ENCODE measurements around the gene TNS4. TPM values are rescaled to one million over a fixed set of nuclear protein-coding genes. Genes with fewer than 3 reads are reported as not detected.

Gene TNS4
- total RNA-seq, 1 donor from 2014 or later, result not detected

GRCh38 chr17:40500190-40500589 is 1.2 kb downstream of the TNS4 start:
- no peaks in the 10 kb centered on the region for H4K20me1 ChIP-seq (ENCODE audit: insufficient read depth, low read length)
- peaks cover 10% of the 10 kb centered on the region for H3K4me1 ChIP-seq (ENCODE audit: insufficient read depth, low read length)
- H3K4me3 ChIP-seq (ENCODE audit: insufficient read depth, low read depth, low read length), result no peak overlapping the region
- peaks cover 4% of the 10 kb centered on the region for H3K9me3 ChIP-seq (ENCODE audit: insufficient read depth, low read depth, low read length)
- H3K27me3 ChIP-seq (ENCODE audit: insufficient read depth, low read length), result no peaks in the 10 kb centered on the region
- no peak overlapping the region for H2AFZ ChIP-seq (ENCODE audit: low read depth, low read length)
- no peak overlapping the region for H3K27ac Mint-ChIP-seq (ENCODE audit: unreplicated experiment)
- no peak for TF ChIP-seq EZH2 (IDR thresholded peaks at IDR 0.05; ENCODE audit: insufficient read depth, low read length)
- no peak overlapping the region for H3K27ac ChIP-seq (ENCODE audit: low read depth, low read length)
- H3K27me3 Mint-ChIP-seq (ENCODE audit: low read depth, unreplicated experiment), result peaks cover 24% of the 10 kb centered on the region
- H3K36me3 ChIP-seq (ENCODE audit: insufficient read depth, low read length), result no peaks in the 10 kb centered on the region
- FAIRE-seq, result no peak
- no peaks in the 10 kb centered on the region for H3K79me2 ChIP-seq (ENCODE audit: insufficient read depth, low read length)
- no peak for DNase-seq (ENCODE audit: low read depth)
- no peak overlapping the region for H3K4me3 Mint-ChIP-seq (ENCODE audit: unreplicated experiment)
- H3K4me1 Mint-ChIP-seq (ENCODE audit: low read depth, unreplicated experiment), result peaks cover 3% of the 10 kb centered on the region
- no peak overlapping the region for H3K9ac ChIP-seq (ENCODE audit: low read length)
- no peaks in the 10 kb centered on the region for H3K36me3 Mint-ChIP-seq (ENCODE audit: low read depth, unreplicated experiment)
- peaks cover 6% of the 10 kb centered on the region for H3K9me3 Mint-ChIP-seq (ENCODE audit: unreplicated experiment)
- no peak overlapping the region for H3K4me2 ChIP-seq (ENCODE audit: low read length)

DNA sequence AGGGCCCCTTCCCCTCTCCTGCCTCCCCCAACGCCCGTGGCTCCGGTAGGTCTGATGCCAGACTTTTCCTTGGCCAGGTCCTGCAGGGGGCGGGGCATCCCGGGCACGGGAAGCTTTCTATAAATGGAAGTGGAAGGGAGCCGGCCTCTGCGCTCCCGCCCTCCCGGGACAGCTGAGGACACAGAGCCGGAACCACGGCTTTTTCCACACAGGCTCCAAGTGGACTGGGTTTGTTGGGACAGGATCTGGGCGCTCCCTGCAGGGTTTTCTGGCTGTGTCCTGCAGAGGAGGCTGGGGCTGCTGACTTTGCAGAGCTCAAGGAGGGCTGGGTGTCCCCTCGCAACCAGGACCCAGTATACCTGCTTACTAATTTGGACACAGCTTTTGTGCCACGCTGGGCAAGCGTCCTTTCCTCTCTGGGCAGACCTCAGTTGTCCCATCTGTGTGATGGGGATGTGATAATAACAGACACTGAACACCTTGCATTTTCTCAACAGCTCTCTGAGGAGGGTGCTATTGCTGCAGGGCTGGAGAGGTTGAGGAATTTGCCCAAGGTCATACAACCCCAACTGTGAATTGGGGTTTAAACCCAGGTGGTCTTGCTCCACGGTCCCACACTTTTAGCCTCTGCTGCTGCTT is 1.8 kb downstream of the TNS4 start:
- H3K9me3 Mint-ChIP-seq (ENCODE audit: unreplicated experiment), result peaks cover 5% of the 10 kb centered on the region
- Histone ChIP-seq H3K4me2 (ENCODE audit: low read length) (peak overlapping the region; percentile 80), H4K20me1 (ENCODE audit: insufficient read depth, low read length) (no peaks in the 10 kb centered on the region), H2AFZ (ENCODE audit: low read depth, low read length) (peak overlapping the region; percentile 50), H3K4me3 (ENCODE audit: insufficient read depth, low read depth, low read length) (no peak overlapping the region), H3K4me1 (ENCODE audit: insufficient read depth, low read length) (peaks cover 10% of the 10 kb centered on the region), H3K79me2 (ENCODE audit: insufficient read depth, low read length) (no peaks in the 10 kb centered on the region), H3K27ac (ENCODE audit: low read depth, low read length) (no peak overlapping the region), H3K36me3 (ENCODE audit: insufficient read depth, low read length) (no peaks in the 10 kb centered on the region), H3K9ac (ENCODE audit: low read length) (no peak overlapping the region), H3K9me3 (ENCODE audit: insufficient read depth, low read depth, low read length) (peaks cover 4% of the 10 kb centered on the region), H3K27me3 (ENCODE audit: insufficient read depth, low read length) (no peaks in the 10 kb centered on the region)
- peaks cover 3% of the 10 kb centered on the region for H3K4me1 Mint-ChIP-seq (ENCODE audit: low read depth, unreplicated experiment)
- peaks cover 24% of the 10 kb centered on the region for H3K27me3 Mint-ChIP-seq (ENCODE audit: low read depth, unreplicated experiment)
- H3K27ac Mint-ChIP-seq (ENCODE audit: unreplicated experiment), result no peak overlapping the region
- no peak for TF ChIP-seq EZH2 (IDR thresholded peaks at IDR 0.05; ENCODE audit: insufficient read depth, low read length)
- TF ChIP-seq CTCF (IDR thresholded peaks at IDR 0.05; ENCODE audit: insufficient read depth, low read depth, low read length), result no peak
- peak; percentile 42 for DNase-seq (ENCODE audit: low read depth)
- FAIRE-seq, result no peak
- H3K36me3 Mint-ChIP-seq (ENCODE audit: low read depth, unreplicated experiment), result no peaks in the 10 kb centered on the region
- no peak overlapping the region for H3K4me3 Mint-ChIP-seq (ENCODE audit: unreplicated experiment)

DNA sequence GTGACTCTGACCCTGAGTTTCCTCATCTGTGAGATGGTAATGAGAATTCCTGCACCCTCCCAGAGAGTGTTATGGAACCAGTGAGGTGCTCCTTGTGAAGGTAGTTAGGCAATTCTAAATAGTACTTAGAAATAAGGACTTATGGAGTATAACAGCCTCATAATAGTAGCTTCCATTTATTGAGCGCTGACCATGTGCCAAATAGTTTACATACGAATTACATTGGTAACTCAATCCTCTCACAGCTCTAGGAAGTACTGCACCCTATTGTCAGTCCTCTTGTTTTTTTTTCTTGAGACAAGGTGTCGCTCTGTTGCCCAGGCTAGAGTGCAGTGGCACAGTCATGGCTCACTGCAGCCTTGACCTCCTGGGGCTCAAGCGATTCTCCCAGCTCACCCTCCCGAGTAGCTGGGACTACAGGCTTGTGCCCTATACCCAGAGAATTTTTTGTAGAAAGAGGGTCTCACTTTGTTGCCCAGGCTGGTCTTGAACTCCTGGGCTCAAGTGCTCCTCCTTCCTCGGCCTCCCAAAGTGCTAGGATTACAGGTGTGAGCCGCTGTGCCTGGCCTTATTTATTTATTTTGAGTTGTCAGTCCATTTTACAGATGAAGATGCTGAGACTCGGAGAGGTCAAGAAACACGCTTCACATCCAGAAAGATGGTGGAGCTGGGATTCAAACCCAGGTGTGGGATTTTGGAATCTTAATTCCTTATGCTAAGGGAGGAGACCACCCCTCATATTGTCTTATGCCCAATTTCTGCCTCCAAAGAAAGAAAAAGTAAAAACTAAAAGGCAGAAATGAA is 2.9 kb downstream of the TNS4 start:
- H3K4me3 ChIP-seq (ENCODE audit: insufficient read depth, low read depth, low read length), result no peak overlapping the region
- H3K79me2 ChIP-seq (ENCODE audit: insufficient read depth, low read length), result no peaks in the 10 kb centered on the region
- no peaks in the 10 kb centered on the region for H3K36me3 ChIP-seq (ENCODE audit: insufficient read depth, low read length)
- H3K27me3 Mint-ChIP-seq (ENCODE audit: low read depth, unreplicated experiment), result peaks cover 24% of the 10 kb centered on the region
- peaks cover 10% of the 10 kb centered on the region for H3K4me1 ChIP-seq (ENCODE audit: insufficient read depth, low read length)
- no peak for TF ChIP-seq CTCF (IDR thresholded peaks at IDR 0.05; ENCODE audit: insufficient read depth, low read depth, low read length)
- TF ChIP-seq EZH2 (IDR thresholded peaks at IDR 0.05; ENCODE audit: insufficient read depth, low read length), result no peak
- no peak overlapping the region for H3K9ac ChIP-seq (ENCODE audit: low read length)
- peaks cover 3% of the 10 kb centered on the region for H3K4me1 Mint-ChIP-seq (ENCODE audit: low read depth, unreplicated experiment)
- no peaks in the 10 kb centered on the region for H3K27me3 ChIP-seq (ENCODE audit: insufficient read depth, low read length)
- H3K36me3 Mint-ChIP-seq (ENCODE audit: low read depth, unreplicated experiment), result no peaks in the 10 kb centered on the region
- FAIRE-seq (peak; percentile 45), DNase-seq (ENCODE audit: low read depth) (no peak)
- H2AFZ ChIP-seq (ENCODE audit: low read depth, low read length), result no peak overlapping the region
- no peak overlapping the region for H3K4me2 ChIP-seq (ENCODE audit: low read length)
- no peak overlapping the region for H3K4me3 Mint-ChIP-seq (ENCODE audit: unreplicated experiment)
- H4K20me1 ChIP-seq (ENCODE audit: insufficient read depth, low read length), result no peaks in the 10 kb centered on the region
- peaks cover 3% of the 10 kb centered on the region for H3K9me3 Mint-ChIP-seq (ENCODE audit: unreplicated experiment)
- peaks cover 4% of the 10 kb centered on the region for H3K9me3 ChIP-seq (ENCODE audit: insufficient read depth, low read depth, low read length)
- no peak overlapping the region for H3K27ac Mint-ChIP-seq (ENCODE audit: unreplicated experiment)
- no peak overlapping the region for H3K27ac ChIP-seq (ENCODE audit: low read depth, low read length)

All from astrocyte (in vitro differentiated cells and primary cell).